OCI-LY3 (cell line): ENCODE results near the gene LIX1L.

Source experiments
- CTCF ChIP-seq: fragments of 200-600, 300-600 bp; sonication (generic); IDR thresholded peaks from 2 replicates; pipeline ENCODE4 v1.5.1; 2014; ENCODE audit warnings: antibody characterized with exemption, low read length, low read depth
- EZH2phosphoT487 ChIP-seq: fragments of 200-600 bp; shearing (Covaris generic); IDR thresholded peaks from 2 replicates; pipeline ENCODE4 v1.6.1; 2018; ENCODE audit warnings: antibody characterized with exemption, mixed run types, low read depth

GRCh38 chr1:145972580-145972979 lies 14.8 kb upstream of the LIX1L start:
- TF ChIP-seq CTCF (no peak), EZH2phosphoT487 (no peak)
